HUDEP-2 (cell line): ENCODE data around the gene CASKIN2.
"Not testable (repeated sequence)": the region's sequence is repeated elsewhere in the genome, so short reads cannot be mapped to it uniquely, and the experiment has no call there.

Source experiments
- DNase-seq, 76 experiments: peaks; one replicate each; lab custom pipeline; 2025; ENCODE audit not compliant: unreplicated experiment in 76 of 76; lab: John Stamatoyannopoulos, UW

Gene CASKIN2

GRCh38 chr17:75475851-75476250, 39.5 kb downstream of the CASKIN2 start:
- no peak for DNase-seq

DNA sequence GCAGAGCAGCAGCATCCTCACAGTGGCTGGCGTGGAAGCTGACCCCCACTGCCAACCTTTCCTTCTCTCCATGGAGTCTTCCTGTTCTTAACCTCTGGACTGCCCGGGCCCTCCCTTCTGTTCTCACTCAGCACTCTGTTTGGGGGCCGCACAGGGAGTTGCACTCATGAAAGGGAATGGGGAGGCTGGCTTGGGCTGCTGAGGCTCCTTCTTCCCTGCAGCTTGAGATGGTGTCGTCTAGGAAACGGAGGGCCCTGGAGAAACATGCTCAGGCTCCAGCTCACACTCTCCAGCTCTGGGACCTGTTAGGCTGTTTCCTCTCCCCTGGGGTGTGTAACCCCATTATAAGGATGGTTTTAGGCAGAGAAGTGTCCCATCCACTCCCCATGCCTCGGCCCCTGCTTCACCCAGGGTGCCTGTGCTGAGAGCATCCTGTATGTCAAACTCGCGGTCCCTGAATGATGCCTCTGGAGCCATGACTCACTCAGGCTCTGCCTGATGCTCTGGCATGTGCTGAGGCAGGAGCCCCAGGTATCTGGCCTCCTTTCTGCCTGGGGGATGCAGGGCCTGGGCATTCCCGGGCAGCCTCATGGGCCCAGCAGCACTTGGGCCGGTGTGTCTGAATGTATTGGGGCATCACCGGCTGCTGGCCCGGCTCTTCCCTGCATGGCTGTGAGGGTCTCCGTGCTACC, 40.0 kb downstream of the CASKIN2 start:
- DNase-seq: no peak

DNA sequence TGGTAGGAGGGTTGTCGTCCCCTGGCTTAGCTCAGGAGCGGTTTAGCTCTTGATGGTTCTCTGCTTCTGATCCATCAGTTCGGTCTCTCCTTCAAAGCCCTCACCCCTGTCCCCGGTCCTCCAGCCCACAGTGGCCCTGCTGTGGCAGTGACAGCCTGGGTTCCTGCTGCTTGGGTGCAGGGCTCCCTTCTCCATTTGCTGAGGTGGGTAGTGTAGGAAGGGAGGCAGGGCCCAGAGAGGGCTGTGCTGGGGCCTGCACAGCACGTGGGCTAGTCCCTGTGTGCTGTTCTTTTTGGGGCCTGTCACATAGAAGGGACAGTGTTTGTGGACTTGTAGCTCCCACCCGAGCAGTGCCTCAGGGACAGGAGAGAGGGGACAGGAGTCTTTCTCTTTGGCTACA, 40.6 kb downstream of the CASKIN2 start:
- no peak for DNase-seq

DNA sequence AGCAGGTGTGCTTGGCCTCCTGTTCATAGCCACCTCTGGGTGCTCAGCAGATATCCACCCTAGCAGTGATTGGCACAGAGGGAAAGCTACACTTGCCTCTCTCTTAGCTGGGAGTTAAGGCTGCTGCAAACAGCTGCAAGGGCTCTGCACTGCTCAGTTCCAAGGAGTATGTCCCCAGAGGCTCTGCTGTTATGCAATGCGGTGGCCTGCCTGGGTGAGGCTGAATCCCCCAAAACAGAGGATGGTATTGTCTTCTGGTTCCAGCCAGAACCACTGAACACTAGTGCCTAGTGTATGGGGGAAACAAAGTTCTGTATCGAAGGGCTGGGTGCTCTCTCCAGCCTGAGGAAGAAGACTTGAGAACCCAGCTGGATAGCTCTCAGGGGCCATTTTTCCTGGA, 42.1 kb downstream of the CASKIN2 start:
- no peak for DNase-seq

DNA sequence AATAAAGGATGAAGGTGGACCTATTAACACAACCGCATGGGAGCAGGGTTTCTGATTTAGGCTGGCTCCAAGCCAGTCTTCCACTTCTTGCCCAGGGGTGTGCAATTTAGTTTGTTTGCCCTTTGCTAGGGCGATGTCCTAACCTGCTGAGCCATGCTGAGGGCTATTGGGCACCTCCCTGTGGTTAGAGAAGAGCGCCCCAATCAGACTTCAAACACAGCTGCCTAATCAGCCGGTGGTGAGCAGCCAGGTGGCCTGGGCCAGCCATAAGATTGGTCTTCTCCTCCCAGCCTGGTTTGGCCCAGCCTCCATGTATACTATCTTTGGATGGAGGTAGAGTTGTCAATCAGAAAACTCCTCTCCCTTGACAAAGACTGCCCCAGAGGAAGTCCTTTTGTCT, 43.2 kb downstream of the CASKIN2 start:
- DNase-seq: peak in 33 of 76 experiments; percentile 4 to 59 (median 21)

- no peak for DNase-seq
These were observed 44.1 kb downstream of the CASKIN2 start for GRCh38 chr17:75471207-75471606.

- DNase-seq: no peak
These were observed 46.5 kb downstream of the CASKIN2 start for GRCh38 chr17:75468779-75469373.

GRCh38 chr17:75468291-75468754, 47.0 kb downstream of the CASKIN2 start:
- DNase-seq: no peak

GRCh38 chr17:75465039-75465438, 50.3 kb downstream of the CASKIN2 start:
- DNase-seq: no peak

DNA sequence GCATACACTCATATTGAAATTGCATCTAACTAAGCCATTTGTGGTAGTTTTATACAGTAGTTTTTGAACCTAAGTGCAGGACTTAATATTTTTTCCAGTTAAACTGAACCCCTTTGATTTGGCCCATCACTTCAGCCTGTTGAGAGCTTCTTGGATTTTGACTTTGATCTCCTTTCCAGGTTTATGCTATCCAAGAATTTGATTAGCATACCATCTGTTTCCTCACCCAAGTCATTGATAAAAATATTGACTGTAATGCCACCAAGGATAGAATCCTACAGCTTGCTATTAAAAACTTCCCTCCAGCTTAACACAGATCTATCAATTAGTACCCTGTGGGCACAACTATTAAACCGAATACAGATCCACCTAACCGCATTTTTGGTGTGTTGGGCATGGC, 51.7 kb downstream of the CASKIN2 start:
- no peak for DNase-seq

DNA sequence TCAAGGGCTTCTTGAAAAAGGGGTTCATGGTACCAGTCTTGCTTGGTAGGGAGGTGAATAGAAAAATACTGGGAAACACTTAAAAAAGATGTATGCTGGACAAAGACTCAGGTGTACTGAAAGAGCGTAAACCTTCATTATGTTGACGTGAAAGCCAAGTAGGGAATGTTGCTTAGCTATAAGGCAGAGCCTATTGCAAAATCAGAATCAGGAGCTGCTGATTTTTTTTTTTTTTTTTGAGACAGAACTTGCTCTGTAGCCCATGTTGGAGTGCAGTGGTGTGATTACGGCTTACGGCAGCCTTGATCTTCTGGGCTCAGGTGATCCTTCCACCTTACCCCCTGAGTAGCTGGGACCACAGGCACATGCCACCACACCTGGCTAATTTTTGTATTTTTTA, 55.0 kb downstream of the CASKIN2 start:
- no peak for DNase-seq

DNA sequence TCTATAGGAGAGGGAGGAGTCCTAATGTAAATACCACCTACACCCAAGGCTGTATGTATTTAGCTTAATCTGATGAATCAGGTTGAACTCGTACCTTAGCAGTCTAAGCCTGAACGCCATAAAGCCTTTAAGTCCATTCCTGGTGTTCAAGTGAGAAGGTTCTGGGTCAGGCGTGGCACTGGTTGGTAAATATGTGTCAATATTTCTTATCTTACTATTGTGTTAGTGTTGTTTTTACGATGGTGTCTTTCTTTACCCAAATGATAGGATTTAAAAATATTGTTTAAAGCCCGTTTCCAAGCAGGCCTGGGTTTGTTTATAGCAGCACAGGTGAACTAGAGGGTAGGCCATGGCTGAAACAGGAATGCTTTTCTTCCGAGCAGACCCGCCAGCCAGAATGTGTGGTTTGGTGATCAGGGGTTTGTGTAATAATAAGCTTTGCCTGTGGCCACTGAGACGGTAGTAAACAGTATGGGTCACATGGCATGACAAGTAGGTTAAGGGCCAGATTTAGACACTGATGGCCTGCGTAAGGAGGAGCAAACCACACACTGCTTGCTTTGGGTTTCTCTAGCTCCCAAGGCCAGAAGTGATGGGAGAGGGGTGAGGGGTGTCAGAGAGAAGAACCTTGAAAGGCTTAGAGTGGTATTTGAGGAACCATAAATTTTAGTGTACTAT, 55.6 kb downstream of the CASKIN2 start:
- no peak for DNase-seq

- no peak for DNase-seq
These were observed 56.1 kb downstream of the CASKIN2 start for GRCh38 chr17:75459246-75459589.

DNA sequence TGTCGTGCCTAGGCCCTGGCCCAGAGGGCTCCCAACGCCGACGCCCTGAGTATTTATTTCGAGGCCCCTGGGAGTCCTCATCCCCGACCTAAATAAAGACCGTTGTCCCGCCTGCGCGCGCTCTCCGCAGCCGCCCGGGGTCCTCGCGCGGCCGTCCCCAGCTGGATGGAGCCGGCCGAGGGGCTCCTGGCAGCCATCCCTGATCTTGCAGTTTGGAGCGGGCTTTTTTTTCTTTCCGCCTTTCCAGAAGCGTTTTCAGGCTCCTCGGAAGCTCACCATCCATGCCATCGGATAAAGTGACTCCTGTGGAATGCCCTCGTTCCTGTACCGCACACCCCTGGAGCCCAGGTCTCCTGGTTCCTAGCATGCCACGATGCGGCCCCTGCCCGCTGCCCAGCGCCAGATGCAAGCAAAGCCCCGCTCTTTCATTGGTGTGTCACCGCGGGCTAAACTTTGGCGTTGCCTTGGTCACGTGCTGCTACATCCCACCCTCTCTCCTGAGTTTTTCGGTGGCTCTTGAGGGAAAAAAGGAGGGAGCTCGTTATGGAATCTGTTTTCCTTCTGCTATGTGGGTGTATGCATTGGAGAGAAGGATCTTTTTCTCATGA, 58.2 kb downstream of the CASKIN2 start:
- peak in 5 of 76 experiments; percentile 8 to 37 (median 20) for DNase-seq

DNA sequence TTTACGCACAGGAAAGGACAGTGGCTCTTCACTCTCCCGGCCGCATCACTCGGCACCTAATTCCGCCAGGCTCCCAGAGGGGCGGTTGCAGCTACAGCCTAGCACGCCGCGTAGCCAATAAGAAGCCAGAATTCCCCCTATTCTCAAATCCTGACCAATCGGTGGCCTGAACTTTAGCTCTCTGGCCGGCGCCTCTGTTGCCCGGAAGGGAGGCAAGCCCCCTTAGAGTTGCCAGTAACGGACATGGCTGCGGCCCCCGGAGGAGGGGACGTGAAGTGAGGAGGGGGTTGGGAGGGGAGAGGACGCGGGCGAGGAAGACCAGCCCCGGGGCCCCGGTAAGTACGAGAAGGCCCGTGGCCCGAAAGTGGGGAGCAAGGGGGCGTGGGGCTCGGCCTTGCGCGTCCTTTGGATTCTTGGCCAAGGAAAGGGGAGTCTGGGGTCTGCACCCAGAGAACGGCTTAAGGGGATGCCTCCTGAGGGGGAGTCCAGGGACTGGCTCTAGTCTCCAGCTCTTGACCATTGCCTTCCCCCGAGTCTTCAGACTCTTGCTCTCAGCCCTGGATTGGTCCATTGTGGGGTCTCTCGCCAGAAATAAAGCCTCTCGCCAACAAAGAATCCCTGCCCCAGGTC, 58.8 kb downstream of the CASKIN2 start, which contains the start of gene TMEM94:
Gene TMEM94, plus strand, starts transcription at position 219 of the 630 bp plus-strand sequence. CDS start 15,271 bp downstream, outside the sequence.
- DNase-seq: peak in 75 of 76 experiments; percentile 32 to 97 (median 90)

GRCh38 chr17:75456039-75456416, 59.3 kb downstream of the CASKIN2 start:
- peak in 11 of 76 experiments; percentile 24 to 71 (median 46) for DNase-seq

DNA sequence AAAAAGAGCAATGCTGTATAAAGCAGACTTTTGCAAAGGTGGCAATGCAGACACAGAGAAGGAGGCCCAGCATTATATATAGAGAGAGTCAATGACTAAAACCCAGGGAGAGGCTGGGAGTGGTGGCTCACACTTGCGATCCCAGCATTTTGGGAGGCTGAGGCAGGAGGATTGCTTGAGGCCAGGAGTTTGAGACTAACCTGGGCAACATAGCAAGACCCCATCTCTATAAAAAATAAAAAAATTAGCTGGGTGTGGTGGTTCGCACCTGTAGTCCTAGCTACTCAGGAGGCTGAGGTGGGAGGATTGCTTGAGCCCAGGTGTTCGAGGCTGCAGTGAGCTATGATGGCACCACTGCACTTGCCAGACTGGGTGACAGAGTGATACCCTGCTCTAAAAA, 60.7 kb downstream of the CASKIN2 start:
- not testable (repeated sequence) for DNase-seq

DNA sequence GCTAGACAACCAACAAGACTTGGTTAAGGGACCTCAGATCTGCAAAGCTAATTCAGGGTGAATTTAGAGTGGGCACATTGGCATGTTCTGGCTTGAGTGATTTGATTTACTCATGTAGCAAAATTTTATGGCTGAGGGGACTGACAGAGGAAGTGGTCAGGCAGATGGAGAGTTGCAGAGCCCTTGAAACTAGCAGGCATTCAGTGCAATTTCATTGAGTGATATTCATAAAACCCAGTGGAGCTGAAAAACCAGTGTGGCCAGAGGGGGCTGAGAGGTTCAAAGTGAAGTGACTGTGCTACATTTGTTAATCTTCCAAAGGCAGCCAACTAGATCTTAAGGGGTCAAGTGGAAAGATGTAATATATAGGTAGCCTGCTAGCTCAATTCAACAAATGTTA, 61.1 kb downstream of the CASKIN2 start:
- no peak for DNase-seq

GRCh38 chr17:75450270-75450669, 65.1 kb downstream of the CASKIN2 start:
- no peak for DNase-seq
